Measurements from ENCODE around the gene MRPL28.
"Not testable (repeated sequence)": the region's sequence is repeated elsewhere in the genome, so short reads cannot be mapped to it uniquely, and the experiment has no call there.

MRPL28 gene

GRCh38 chr16:337437-337836 is 32.9 kb downstream of the MRPL28 start:
- DNase-seq, result no peak

DNA sequence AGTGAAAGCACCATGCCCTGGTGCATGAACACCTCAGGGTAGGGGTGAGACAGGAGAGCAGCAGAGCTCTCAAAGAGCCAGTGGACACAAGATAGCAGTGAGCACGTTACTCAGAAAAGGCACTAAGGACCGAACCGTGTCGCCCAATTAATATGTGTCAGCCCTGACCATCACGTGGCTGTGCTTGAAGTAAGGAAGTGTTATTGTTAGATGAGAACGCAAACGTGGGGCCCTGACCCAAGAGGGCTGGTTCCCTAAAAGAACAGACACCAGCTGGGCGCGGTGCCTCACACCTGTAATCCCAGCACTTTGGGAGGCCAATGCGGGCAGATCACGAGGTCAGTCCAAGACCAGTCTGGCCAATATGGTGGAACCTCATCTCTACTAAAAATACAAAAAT is 34.1 kb downstream of the MRPL28 start:
- no peak for DNase-seq

DNA sequence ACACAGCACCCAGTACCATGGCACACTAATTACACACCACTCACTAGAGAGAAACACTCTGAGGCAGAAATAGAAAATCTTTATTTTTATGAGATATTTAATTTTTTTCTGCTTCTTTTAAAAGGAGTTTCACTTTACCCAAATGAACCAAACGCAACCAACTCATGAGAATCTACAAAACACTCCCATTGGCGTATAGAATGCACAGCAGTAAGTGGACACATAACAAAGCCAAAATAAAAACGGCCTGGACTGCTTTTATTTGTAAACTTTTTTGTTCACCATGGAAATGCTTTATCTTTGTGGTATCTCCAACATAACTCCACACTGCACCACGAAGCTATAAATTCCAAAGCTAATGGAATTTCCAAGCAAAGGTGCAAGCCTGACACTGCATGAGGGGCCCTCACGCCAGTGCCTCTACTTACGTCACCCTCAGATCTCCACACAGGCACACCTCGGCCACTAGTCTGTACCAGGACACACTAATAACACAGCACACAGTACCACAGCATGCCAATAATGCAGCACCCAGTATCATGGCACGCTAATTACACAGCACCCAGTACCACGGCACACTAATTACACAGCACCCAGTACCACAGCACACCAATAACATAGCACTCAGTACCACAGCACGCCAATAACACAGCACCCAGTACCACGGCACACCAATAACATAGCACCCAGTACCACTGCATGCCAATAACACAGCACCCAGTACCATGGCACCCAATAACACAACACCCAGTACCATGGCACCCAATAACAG is 35.3 kb downstream of the MRPL28 start:
- not testable (repeated sequence) for DNase-seq

GRCh38 chr16:334164-334832 is 36.0 kb downstream of the MRPL28 start:
- not testable (repeated sequence) for DNase-seq

GRCh38 chr16:333406-334094 is 36.8 kb downstream of the MRPL28 start:
- no peak for DNase-seq

GRCh38 chr16:331181-331814 is 39.0 kb downstream of the MRPL28 start:
- not testable (repeated sequence) for DNase-seq

DNA sequence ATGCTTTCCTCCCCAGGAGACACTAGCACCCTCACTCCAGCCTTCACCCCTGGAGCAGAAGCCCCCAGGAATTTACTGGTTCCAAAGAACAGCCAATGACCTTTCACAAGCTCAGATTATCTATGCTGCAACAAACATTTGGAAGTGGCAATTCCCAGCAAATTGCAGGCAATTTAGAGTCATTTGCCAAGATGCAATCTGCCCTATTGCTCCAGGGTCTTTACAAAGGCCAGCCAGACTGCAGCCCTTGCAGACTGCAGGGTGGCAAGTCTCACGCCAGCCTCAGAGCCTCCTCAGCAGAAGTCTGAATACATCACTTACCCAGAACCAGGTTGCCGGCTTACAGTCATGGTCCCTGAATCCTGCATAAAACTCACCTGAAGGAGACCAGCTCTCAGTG is 39.6 kb downstream of the MRPL28 start:
- no peak for DNase-seq

GRCh38 chr16:325375-326145 is 44.8 kb downstream of the MRPL28 start:
- DNase-seq, result no peak

DNA sequence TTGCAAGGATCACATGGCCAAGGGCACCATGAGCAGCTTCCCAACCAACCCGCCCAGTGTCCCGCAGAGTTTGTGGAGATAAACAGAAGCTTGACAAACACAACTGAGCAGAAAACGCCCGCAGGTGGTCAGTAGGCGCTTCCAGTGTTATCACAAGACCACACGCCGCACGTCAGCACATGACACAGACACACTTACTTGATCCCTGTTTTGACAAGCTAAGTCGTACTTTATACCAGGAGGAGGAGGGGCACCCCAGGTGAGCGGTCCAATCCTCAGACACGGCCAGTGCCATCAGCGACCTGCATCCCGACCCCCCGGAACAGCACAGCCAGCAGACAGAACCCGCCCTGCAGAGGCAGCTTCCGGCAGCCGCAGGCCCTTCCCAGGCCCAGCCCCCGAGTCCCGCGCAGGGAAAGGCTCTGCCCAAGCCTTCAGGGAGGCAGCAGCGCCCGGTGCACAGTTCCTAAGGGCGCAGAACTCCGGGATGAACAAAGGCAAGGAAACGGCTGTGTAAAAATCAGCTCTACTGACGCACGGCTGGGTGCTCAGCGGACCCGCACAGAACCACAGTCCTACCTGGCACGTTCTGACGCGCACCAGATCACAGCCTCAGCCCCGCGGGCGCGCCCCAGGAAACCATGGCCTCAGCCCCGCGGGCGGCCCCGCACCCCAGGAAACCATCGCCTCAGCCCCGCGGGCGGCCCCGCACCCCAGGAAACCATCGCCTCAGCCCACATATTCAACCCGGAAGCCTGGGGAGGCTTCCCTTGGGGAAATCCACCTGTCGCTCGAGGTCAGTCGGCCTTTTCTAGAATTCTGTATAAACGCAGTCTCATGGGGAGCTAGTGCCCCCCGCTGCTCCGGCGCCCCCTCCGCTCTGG is 45.6 kb downstream of the MRPL28 start:
- no peak for DNase-seq

- no peak for DNase-seq
Observed at GRCh38 chr16:324201-324450, 46.2 kb downstream of the MRPL28 start.

DNA sequence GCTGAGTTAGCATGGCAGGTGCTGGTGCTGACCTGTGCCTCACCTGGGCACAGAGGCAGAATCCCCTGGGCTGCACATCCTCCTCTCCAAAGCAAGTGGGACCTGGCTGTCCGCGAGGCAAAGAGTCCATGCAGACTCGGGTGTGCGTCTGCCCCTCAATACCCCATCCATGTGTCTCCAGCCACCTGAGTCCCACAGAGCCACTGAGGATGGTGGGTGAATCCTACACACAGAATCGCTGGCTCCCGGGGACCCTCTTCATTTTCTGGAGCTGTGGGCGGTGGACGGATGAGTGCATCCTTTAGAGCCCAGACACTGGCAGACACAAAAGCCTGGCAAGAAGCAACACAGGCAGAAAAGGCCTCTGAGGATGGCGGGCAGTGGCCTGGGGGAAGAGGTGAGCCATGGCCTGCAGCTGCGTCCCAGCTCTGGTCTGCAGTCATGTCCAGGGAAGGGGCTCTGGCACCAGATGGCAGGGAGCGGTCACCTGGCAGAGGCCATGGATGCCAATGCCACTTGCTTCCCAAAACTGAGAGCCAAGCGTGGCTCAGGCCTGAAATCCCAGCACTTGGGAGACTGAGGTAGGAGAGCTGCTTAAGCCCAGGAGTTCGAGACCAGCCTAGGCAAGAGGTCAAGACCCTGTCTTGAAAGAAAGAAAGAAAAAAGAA is 47.7 kb downstream of the MRPL28 start:
- no peak for DNase-seq

DNA sequence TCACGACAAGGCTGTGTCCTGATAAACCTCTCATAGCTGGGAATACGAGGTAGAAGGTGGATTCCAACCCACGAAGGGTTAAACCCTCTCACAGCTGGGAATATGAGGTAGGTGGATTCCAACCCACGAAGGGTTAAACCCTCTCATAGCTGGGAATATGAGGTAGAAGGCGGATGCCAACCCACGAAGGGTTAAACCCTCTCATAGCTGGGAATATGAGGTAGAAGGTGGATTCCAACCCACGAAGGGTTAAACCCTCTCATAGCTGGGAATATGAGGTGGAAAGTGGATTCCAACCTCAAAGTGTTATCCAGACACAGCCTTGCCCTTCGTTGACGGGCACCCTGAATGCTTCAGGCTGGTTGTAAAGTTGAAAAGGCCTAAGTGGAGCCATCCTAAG is 48.8 kb downstream of the MRPL28 start:
- no peak for DNase-seq

DNA sequence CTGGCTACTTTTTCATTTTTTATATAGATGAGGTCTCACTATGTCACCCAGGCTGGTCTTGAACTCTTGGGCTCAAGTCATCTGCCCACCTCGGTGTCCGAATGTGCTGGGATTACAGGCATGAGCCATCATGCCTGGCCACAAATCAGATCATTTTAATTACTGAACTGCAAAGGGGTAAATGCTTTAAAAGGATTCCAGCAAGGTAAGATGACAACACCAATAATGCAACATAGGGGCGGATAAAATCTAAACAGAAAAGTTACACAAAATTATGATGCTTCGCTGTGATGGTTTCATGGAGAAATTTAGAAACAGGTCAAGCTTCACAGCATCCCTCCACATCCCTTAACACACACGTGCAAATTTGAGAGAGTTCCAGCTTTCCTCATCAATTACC is 50.1 kb downstream of the MRPL28 start:
- DNase-seq, result no peak

DNA sequence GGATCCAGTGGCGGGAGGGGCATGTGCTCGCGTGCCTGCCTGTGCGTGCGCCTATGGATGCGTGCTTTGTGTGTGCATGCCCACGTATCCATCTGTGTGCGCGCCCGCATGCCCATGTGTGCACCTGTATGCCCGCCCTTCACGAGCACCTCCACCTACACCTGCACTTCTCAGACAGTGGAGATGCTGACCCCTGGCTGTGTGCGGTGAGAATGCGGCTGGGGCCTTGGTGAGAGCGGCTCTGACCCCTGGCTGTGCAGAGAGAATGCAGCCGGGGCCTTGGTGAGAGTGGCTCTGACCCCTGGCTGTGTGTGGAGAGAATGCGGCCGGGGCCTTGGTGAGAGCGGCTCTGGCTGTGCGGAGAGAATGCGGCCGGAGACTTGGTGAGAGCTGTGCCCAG is 51.7 kb downstream of the MRPL28 start:
- no peak for DNase-seq

DNA sequence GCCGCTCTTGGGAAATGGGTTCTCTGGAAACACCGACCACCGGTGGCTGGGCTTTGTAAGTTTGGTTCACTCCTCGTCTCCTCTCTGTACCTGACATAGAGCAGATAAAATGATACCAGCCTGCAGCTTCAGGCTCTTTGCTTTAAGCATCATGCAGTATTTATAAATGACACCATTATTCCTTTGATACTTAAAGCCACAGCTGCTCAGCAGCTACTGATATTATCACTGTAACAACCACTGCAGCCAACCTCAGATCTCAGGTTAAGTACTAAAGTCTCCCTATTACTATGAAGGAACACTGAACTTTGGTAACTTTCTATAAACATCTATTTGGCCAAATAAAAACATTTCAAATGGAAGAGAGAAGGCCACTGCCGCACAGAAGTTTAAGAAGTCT is 52.8 kb downstream of the MRPL28 start:
- DNase-seq, result no peak
